HPDE6-E6E7 (cell line): ENCODE data around the gene ITGB5.
A peak's percentile ranks its signal among the peaks of the same experiment; 100 is the strongest.
"Not testable (repeated sequence)": the region's sequence is repeated elsewhere in the genome, so short reads cannot be mapped to it uniquely, and the experiment has no call there.

Experiments used
- DNase-seq: peaks from one replicate; pipeline ENCODE4 v3.0.0; 2011; ENCODE audit warnings: missing footprints; ENCODE audit errors: extremely low spot score

The ITGB5 gene

DNA sequence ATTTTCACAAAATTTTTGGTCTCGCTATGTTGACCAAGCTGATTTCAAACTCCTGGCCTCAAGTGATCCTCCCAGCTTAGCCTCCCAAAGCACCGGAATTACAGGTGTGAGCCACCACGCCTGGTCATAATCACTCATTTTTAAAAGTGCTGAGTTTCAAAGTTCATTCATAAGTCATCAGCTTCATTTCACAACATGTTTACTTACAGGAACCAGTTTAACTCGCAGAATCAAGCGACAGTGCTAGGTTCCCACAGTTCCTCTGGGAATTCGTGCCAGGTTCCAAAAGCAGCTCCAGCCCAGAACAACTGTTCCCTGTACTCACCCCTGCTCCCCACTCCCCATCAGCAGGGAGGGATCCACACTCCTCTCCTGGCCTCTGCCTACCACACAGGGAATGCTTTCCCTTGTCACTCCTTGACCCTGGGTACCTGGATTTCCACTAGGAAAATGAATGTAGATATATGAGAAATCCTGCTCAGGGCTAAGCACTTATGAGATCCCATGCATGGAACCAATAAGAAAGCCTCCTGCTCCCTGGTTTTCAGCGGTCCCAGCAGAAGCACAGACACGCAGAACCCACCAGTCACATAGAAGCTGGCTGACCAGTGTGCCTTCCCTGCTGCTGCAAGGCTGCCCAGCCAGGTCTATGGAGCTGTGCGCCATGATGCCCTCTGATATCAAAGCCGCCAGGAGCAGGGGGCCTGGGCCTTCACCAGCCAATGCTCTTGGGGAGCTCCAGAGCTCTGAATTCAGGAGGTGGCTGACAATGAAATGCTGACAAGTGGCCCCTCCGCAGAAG is 72.3 kb downstream of the ITGB5 start:
- DNase-seq, result no peak

- DNase-seq, result no peak
Measured at GRCh38 chr3:124813541-124813940, 73.6 kb downstream of the ITGB5 start.

GRCh38 chr3:124812291-124813265 is 74.6 kb downstream of the ITGB5 start:
- DNase-seq, result peak; percentile 40

GRCh38 chr3:124811436-124811835 is 75.7 kb downstream of the ITGB5 start:
- DNase-seq, result no peak

DNA sequence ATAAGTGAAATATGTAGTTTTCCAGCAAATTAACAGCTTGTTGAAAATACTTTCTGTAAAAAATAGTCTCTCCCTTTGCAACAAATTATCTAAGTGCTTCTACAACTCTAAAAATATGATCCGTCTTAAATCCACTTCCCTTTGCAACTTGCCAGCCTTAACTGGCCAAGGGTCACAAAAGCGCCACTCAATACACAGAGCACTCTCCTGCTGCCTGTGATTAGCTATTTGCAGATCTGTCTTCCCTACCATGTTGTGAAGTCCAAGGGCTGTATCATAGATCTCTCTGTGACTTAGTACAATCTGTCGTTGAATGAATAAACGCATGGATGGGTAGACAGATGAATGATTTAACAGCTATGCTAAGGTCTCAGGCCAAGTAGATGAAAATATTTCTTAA is 76.2 kb downstream of the ITGB5 start:
- no peak for DNase-seq

GRCh38 chr3:124809039-124809438 is 78.1 kb downstream of the ITGB5 start:
- DNase-seq, result no peak

GRCh38 chr3:124805671-124806070 is 81.5 kb downstream of the ITGB5 start:
- DNase-seq, result no peak

DNA sequence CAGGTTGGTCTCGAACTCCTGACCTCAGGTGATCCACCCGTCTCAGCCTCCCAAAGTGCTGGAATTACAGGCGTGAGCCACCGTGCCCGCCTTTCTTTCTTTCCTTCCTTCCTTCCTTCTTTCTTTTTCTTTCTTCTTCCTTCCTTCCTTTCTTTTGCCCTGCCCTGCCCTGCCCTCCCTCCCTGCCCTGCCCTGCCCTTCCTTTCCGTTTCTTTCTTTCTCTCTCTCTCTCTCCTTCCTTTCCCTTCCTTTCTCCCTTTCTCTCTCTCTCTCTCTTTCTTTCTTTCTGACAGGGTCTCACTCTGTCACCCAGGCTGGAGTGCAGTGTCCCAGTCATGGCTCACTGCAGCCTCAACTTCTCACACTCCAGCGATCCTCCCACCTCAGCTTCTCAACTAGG is 82.3 kb downstream of the ITGB5 start:
- DNase-seq, result no peak

DNA sequence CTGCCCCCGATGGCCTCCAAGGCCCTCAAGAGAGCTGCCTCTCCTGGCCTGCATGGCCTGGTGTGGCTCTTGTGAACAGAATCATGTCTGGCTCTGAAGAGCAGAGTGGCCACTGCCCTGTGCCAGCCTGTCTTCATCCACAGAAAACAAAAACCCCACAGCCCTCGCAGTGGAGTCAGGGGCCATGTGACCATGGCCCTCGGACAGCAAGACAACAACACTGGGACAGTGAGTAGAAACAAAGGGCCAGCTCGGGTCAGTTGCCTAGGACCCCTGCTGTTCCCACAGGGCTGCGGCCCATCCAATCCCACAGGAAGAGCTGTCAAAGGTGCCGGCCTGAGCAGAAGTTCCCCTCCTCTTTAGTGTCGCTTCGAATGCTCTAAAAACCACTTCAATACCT is 84.5 kb downstream of the ITGB5 start:
- DNase-seq, result no peak

GRCh38 chr3:124802061-124802698 is 85.0 kb downstream of the ITGB5 start:
- DNase-seq, result no peak

GRCh38 chr3:124800511-124801258 is 86.5 kb downstream of the ITGB5 start:
- no peak for DNase-seq

GRCh38 chr3:124800076-124800475 is 87.1 kb downstream of the ITGB5 start:
- DNase-seq, result no peak

DNA sequence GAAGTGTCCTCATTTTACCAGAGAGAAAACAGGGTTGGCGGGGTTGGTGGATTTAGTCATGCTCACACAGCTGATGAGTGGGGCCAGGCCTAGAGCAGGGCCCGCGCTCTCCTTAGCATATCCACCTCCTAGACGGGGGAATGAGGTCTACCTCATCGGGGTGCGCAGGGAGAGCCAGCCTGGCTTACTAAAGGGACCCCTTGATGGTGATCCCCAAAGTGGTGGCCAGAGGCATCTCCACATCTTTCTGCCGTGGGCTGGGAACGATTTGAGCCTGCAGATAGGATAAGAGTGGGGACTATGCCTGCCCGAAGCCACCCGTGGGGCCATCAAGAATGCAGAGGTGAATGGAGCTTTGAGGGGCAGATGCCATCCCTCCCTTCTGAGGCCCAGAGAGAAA is 87.5 kb downstream of the ITGB5 start:
- DNase-seq, result no peak

GRCh38 chr3:124797426-124797945 is 89.7 kb downstream of the ITGB5 start:
- no peak for DNase-seq

DNA sequence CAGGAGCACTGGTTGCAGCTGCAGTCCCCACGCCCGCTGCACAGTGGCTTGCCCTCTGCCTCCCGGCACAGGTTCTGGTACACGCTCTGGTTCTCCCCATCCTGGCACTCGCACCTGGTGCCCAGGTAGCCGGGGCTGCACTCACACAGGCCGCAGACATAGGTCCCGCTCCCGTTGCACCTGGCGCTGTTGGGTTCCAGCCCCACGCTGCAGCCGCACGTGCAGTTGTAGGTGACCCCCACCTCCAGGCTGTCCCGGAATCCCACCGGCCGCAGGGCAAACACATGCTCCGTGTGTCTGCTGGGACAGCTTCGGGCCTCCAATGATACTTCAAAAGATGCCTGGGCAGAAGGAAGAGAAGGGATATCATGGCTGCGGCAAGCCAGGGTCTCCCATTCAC is 90.7 kb downstream of the ITGB5 start:
- DNase-seq, result no peak

DNA sequence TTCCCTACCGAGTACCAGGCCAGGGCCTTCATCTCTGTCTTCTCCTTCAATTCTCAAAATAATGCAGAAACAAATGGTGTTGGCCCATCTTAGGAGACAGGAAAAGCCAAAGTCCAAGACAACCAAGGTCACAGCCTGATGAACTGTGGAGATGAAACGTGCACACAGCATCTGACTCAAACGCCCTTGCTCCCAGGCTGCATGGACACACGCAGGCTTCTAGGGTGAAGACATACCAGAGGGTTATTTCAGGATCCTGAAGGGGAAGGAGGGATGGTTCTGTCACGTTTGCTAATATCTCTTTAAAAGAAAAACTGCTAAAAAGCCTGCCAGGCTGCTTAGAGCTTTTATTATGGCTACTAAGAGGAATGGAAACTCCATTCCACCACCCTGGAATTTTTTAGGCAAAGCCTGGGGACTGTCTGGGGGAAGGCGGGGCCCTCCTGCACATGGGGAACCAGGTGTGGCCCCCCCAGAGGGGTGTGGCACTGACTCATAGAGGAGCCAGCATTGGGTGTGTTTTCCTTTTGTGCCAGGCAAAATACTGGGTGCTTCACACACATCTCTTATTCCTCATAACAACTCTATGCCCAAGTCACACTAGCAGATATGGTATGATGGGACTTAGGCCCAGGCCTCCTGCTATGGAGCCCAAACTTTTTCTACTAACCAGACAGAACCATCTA is 94.0 kb downstream of the ITGB5 start:
- DNase-seq, result peak; percentile 61

DNA sequence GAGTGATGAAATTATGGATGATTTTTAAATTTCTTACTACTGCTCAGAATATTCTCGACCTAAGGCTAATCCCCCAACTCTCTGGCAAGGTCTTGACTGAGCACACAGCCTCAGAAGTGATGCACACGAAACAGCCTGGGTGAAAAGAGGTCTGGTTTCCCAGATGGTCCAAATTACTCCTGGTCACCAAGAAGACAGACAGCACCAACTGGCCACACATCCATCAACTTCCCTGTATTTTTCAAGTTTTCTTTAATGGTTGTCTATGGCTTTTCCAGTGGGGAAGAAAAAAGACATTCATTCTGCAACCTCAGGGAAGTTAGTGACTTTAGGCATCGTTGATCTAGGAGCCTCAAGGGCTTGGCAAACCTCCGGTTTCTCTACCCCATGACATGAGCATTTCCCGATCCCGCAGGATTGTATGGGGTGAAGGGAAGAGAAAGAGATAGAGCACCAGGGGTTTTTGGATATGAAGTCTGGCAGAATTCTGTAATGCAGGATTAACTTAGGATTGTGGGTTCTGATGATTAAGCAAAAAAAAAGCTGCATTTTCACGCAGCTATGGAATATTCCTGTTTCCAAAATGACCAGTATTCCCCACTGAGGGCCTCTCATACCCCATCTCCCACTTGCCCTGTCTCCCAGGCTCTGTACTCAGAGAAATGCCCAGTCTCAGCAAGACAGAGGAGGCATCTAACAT is 94.7 kb downstream of the ITGB5 start:
- no peak for DNase-seq

- no peak for DNase-seq
Measured at GRCh38 chr3:124791639-124792151, 95.5 kb downstream of the ITGB5 start.

- no peak for DNase-seq
Measured at GRCh38 chr3:124791142-124791541, 96.0 kb downstream of the ITGB5 start.

DNA sequence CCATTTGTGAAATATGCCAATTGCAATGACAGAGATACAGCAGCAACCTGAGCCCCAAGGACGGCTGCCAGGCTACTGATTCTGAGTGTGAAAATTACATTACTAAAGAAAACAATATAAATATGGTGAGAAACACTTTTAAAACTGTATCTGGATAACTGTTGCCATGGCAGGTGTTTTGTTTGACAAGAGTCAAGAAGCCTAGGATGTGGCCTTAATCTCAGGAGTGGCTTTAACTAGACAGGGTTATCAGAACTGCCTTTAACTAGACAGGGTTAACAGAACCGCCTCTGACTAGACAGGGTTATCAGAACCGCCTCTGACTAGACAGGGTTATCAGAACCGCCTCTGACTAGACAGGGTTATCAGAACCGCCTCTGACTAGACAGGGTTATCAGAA is 98.1 kb downstream of the ITGB5 start:
- not testable (repeated sequence) for DNase-seq
